SK-N-SH (cell line): Measurements from ENCODE around the gene SSR4. TPM values are rescaled to one million over a fixed set of nuclear protein-coding genes. Genes with fewer than 3 reads are reported as not detected.

Source experiments
- CTCF ChIA-PET: fragments of 300-600, 350-600 bp; formaldehyde crosslinking; extraction: SDS; loops from one replicate; lab custom pipeline; 2021; lab: Yijun Ruan, JAX
- POLR2A ChIA-PET: fragments of 350-600 bp; sonication (Branson Sonifier 250); formaldehyde crosslinking; extraction: SDS; loops from one replicate; lab custom pipeline; 2020; ENCODE audit warnings: antibody characterized with exemption, inconsistent platforms; lab: Yijun Ruan, JAX
- DNase-seq: peaks from one replicate; pipeline ENCODE4 v3.0.0; 2012
- H2AFZ ChIP-seq: fragments of 200-600 bp; sonication (generic); 2 replicates; pipeline ENCODE4 v1.8.1; 2016; ENCODE audit warnings: antibody characterized with exemption, mild to moderate bottlenecking, low read depth
- H3F3A ChIP-seq: fragments of 200-600 bp; sonication (generic); replicated peaks from 2 replicates; pipeline ENCODE3; 2016; ENCODE audit warnings: antibody characterized with exemption, mild to moderate bottlenecking; ENCODE audit not compliant: insufficient read depth
- H3K27ac ChIP-seq, 2 experiments: fragments of 200-500 bp in 1 of 2; fragments of 200-600 bp in 1 of 2; sonication (Bioruptor generic) in 1 of 2; sonication (generic), shearing (Covaris generic) in 1 of 2; 2 replicates each; pipeline versions ENCODE4 v1.5.1 to v1.6.1; 2014 to 2016; ENCODE audit warnings: low read depth in 2 of 2, inconsistent platforms in 1 of 2, low read length in 1 of 2, mild to moderate bottlenecking in 1 of 2, mixed read lengths in 1 of 2
- H3K27me3 ChIP-seq: fragments of 200-600 bp; sonication (generic), shearing (Covaris generic); 2 replicates; pipeline ENCODE4 v1.6.1; 2016; ENCODE audit warnings: mixed run types; ENCODE audit not compliant: insufficient read depth
- H3K36me3 ChIP-seq, 2 experiments: fragments of 200-500 bp in 1 of 2; fragments of 200-600 bp in 1 of 2; sonication (Bioruptor generic) in 1 of 2; sonication (generic) in 1 of 2; replicated peaks in 1 of 2; 2 replicates each; pipeline versions ENCODE3 to v1.5.1; 2014 to 2016; ENCODE audit warnings: low read length in 1 of 2, mild to moderate bottlenecking in 1 of 2; ENCODE audit not compliant: insufficient read depth in 2 of 2, control insufficient read depth in 1 of 2
- H3K4me1 ChIP-seq, 2 experiments: fragments of 200-500 bp in 1 of 2; fragments of 200-600 bp in 1 of 2; sonication (Bioruptor generic) in 1 of 2; sonication (generic), shearing (Covaris generic) in 1 of 2; 2 replicates each; pipeline versions ENCODE4 v1.5.1 to v1.6.1; 2014 to 2016; ENCODE audit warnings: low read depth in 1 of 2, low read length in 1 of 2, mixed run types in 1 of 2; ENCODE audit not compliant: insufficient read depth in 2 of 2, control insufficient read depth in 1 of 2
- H3K4me2 ChIP-seq: fragments of 200-600 bp; sonication (generic), shearing (Covaris generic); 2 replicates; pipeline ENCODE4 v1.6.1; 2017; ENCODE audit warnings: mixed run types
- H3K4me3 ChIP-seq, 2 experiments: fragments of 200-500 bp in 1 of 2; fragments of 200-600 bp in 1 of 2; sonication (Bioruptor generic) in 1 of 2; sonication (generic), shearing (Covaris generic) in 1 of 2; 2 replicates each; pipeline versions ENCODE4 v1.5.1 to v1.8.1; 2014 to 2016; ENCODE audit warnings: low read depth in 2 of 2, inconsistent platforms in 1 of 2, low read length in 1 of 2, mild to moderate bottlenecking in 1 of 2, mixed read lengths in 1 of 2, moderate library complexity in 1 of 2
- H3K79me2 ChIP-seq: fragments of 200-600 bp; sonication (generic); 2 replicates; pipeline ENCODE4 v1.8.1; 2017; ENCODE audit warnings: mild to moderate bottlenecking; ENCODE audit not compliant: insufficient read depth
- H3K9ac ChIP-seq: fragments of 200-600 bp; sonication (generic); 2 replicates; pipeline ENCODE4 v1.6.1; 2017; ENCODE audit warnings: mixed run types
- H3K9me2 ChIP-seq: fragments of 200-600 bp; sonication (generic); 2 replicates; pipeline ENCODE4 v1.6.1; 2017; ENCODE audit warnings: mixed run types
- H3K9me3 ChIP-seq: fragments of 200-600 bp; sonication (generic); 2 replicates; pipeline ENCODE4 v1.6.1; 2017; ENCODE audit warnings: mixed run types, mild to moderate bottlenecking, moderate library complexity
- H4K20me1 ChIP-seq: fragments of 200-600 bp; sonication (generic); 2 replicates; pipeline ENCODE4 v1.6.1; 2017; ENCODE audit warnings: mild to moderate bottlenecking, mixed run types; ENCODE audit not compliant: insufficient read depth
- CTCF ChIP-seq: fragments of 200-600 bp; sonication (generic); IDR thresholded peaks from 2 replicates; pipeline ENCODE4 v1.6.1; 2017; ENCODE audit warnings: antibody characterized with exemption, mild to moderate bottlenecking, moderate library complexity
- FOXJ3 ChIP-seq: sonication (generic); formaldehyde crosslinking; IDR thresholded peaks from 2 replicates; pipeline ENCODE4 v1.5.1; 2020; ENCODE audit warnings: mild to moderate bottlenecking, missing genetic modification reagents
- GATA2 ChIP-seq: sonication (generic); formaldehyde crosslinking; IDR thresholded peaks from 2 replicates; pipeline ENCODE4 v1.5.0; 2020; ENCODE audit warnings: mild to moderate bottlenecking, missing genetic modification reagents
- JUND ChIP-seq: IDR thresholded peaks from 2 replicates; pipeline ENCODE4 v1.4.0; 2012
- RAD21 ChIP-seq: IDR thresholded peaks from 2 replicates; pipeline ENCODE4 v1.6.1; 2012; ENCODE audit warnings: mild to moderate bottlenecking, low read length
- RCOR1 ChIP-seq: fragments of 150-350 bp; IDR thresholded peaks from 2 replicates; pipeline ENCODE4 v1.6.1; 2017; ENCODE audit warnings: antibody characterized with exemption, low read length
- REST ChIP-seq: IDR thresholded peaks from 2 replicates; pipeline ENCODE4 v1.6.1; 2012; ENCODE audit warnings: mild to moderate bottlenecking, low read depth, low read length, moderate library complexity
- RFX5 ChIP-seq: IDR thresholded peaks from 2 replicates; pipeline ENCODE4 v1.6.1; 2012; ENCODE audit warnings: mild to moderate bottlenecking, improper control_type of control experiment, low read length
- RXRA ChIP-seq: IDR thresholded peaks from 2 replicates; pipeline ENCODE4 v1.4.0; 2012; ENCODE audit warnings: low read depth, mild to moderate bottlenecking, borderline replicate concordance
- TAF1 ChIP-seq: IDR thresholded peaks from 2 replicates; pipeline ENCODE4 v1.6.1; 2012; ENCODE audit warnings: low read depth, mild to moderate bottlenecking, low read length, moderate library complexity, borderline replicate concordance
- ZBTB33 ChIP-seq: IDR thresholded peaks from 2 replicates; pipeline ENCODE4 v1.4.0; 2012; ENCODE audit warnings: low read depth, borderline replicate concordance
- WGBS: methylation state at CpG from one replicate; pipeline ENCODE4 v1.1.6; 2017; ENCODE audit warnings: low lambda C conversion rate; 5-methylcytosine and 5-hydroxymethylcytosine counted together
- polyA plus RNA-seq, 3 experiments: library from polyadenylated mRNA; depleted of rRNA; stranded (reverse); fragments of >200 nt; gene quantifications; 2 replicates each; pipeline ENCODE4 v1.2.3, GENCODE V29; 2012

SSR4 gene
- polyA plus RNA-seq, 1 of the 3 experiments (the other 2 are of a cell fraction), result 367 TPM

- Histone ChIP-seq H3K9ac (no peak overlapping the region), H3K4me1 (peaks cover 0 to 19% of the 10 kb centered on the region in 2 experiments; a peak in 1 of 4 replicates), H3K4me3 (no peak overlapping the region)
- TF ChIP-seq CTCF (peak; percentile 19; the same call in 1 of the 2 replicates), JUND (no peak), RAD21 (peak; percentile 35), TAF1 (no peak)
- TF ChIP-seq, all 33 proteins: peak for 2
- peaks cover 0 to 6% of the 10 kb centered on the region in 2 experiments for H3K36me3 ChIP-seq
- H4K20me1 ChIP-seq, result no peaks in the 10 kb centered on the region
- no peak overlapping the region for H2AFZ ChIP-seq
- no peaks in the 10 kb centered on the region for H3F3A ChIP-seq
- DNase-seq, result no peak
- no peaks in the 10 kb centered on the region for H3K9me3 ChIP-seq
- H3K27ac ChIP-seq, result no peak overlapping the region
- H3K27me3 ChIP-seq, result 0 out of 2 replicates have a peak, but pooled peaks cover 7% of the 10 kb centered on the region
- ChIA-PET POLR2A (no interaction called here), CTCF (interaction anchor here (1.0 to 1.7 kb wide), 6 partner anchors 17 to 153 kb away, joined by 3 to 6 read pairs (median 4); partner anchors contain the start of gene PLXNB3)
- 53% methylated on average over 10 of the region's 11 CpGs for WGBS
- H3K9me2 ChIP-seq, result no peaks in the 10 kb centered on the region
- no peaks in the 10 kb centered on the region for H3K79me2 ChIP-seq
- H3K4me2 ChIP-seq, result no peak overlapping the region
These were observed 12.2 kb upstream of the SSR4 start for GRCh38 chrX:153782313-153782712.

- no peak overlapping the region for H3K4me2 ChIP-seq
- peaks cover 0 to 6% of the 10 kb centered on the region in 2 experiments for H3K36me3 ChIP-seq
- ChIA-PET POLR2A (no interaction called here), CTCF (interaction anchor here (1.0 to 1.7 kb wide), 5 partner anchors 16 to 153 kb away, joined by 3 to 6 read pairs (median 4); partner anchors contain the start of gene PLXNB3)
- no peaks in the 10 kb centered on the region for H4K20me1 ChIP-seq
- TF ChIP-seq FOXJ3 (CRISPR knock-in tag) (no peak), ZBTB33 (no peak), RCOR1 (no peak), GATA2 (CRISPR knock-in tag) (no peak), RFX5 (no peak), TAF1 (no peak), REST (no peak), RXRA (no peak)
- H3K9me2 ChIP-seq, result no peaks in the 10 kb centered on the region
- no peak overlapping the region for H2AFZ ChIP-seq
- DNase-seq, result no peak
- peaks cover 0 to 19% of the 10 kb centered on the region in 2 experiments; a peak in 1 of 4 replicates for H3K4me1 ChIP-seq
- no CpG with 5 or more reads among the region's 14 CpGs for WGBS
- H3K9me3 ChIP-seq, result no peaks in the 10 kb centered on the region
- H3K27ac ChIP-seq, result no peak overlapping the region
- H3K4me3 ChIP-seq, result no peak overlapping the region
- no peaks in the 10 kb centered on the region for H3F3A ChIP-seq
- H3K27me3 ChIP-seq, result 0 out of 2 replicates have a peak, but pooled peaks cover 7% of the 10 kb centered on the region
- H3K9ac ChIP-seq, result no peak overlapping the region
- H3K79me2 ChIP-seq, result no peaks in the 10 kb centered on the region
These were observed 11.6 kb upstream of the SSR4 start for GRCh38 chrX:153782871-153783270.
